ENCODE results near the gene CSF2RB. TPM values are rescaled to one million over a fixed set of nuclear protein-coding genes. Genes with fewer than 3 reads are reported as not detected.

The CSF2RB gene
- total and polyA plus RNA-seq, 2 experiments from 2014 or later = 2.6 to 4.1 TPM

- no peak overlapping the region for H3K4me3 ChIP-seq
- H3F3A ChIP-seq (ENCODE audit: insufficient read depth) = no peaks in the 10 kb centered on the region
- no peak overlapping the region for H3K27ac ChIP-seq
- no peak overlapping the region for H3K4me2 ChIP-seq (ENCODE audit: unreplicated experiment)
- H3K27me3 ChIP-seq (replicated peaks; ENCODE audit: insufficient read depth) = peaks cover 57% of the 10 kb centered on the region
- no peak for TF ChIP-seq EZH2phosphoT487 (IDR thresholded peaks at IDR 0.05; ENCODE audit: insufficient read depth, low read depth)
- TF ChIP-seq EZH2 (IDR thresholded peaks at IDR 0.05; ENCODE audit: insufficient read depth, poor library complexity, severe bottlenecking) = no peak
- in situ Hi-C loops (cut with MboI) = no loop called here
- H4K20me1 ChIP-seq (ENCODE audit: insufficient read depth) = no peaks in the 10 kb centered on the region
- no peak for DNase-seq
- no peak overlapping the region for H3K9ac ChIP-seq
- no peaks in the 10 kb centered on the region for H3K4me1 ChIP-seq (ENCODE audit: insufficient read depth)
- H3K9me3 ChIP-seq (ENCODE audit: low read depth) = no peaks in the 10 kb centered on the region
- H2AFZ ChIP-seq = no peak overlapping the region
- WGBS, 2 experiments (ENCODE audit: low coverage in 1 of 2, low lambda C conversion rate in 2 of 2, missing lambda C conversion rate in 2 of 2) = 49 to 57% methylated on average over 13 of the region's 13 CpGs
- no peaks in the 10 kb centered on the region for H3K79me2 ChIP-seq (ENCODE audit: insufficient read depth)
- H3K9me2 ChIP-seq (ENCODE audit: insufficient read depth) = no peaks in the 10 kb centered on the region
- H3K36me3 ChIP-seq (ENCODE audit: low read depth) = no peaks in the 10 kb centered on the region
Observed at GRCh38 chr22:36901411-36902142, 11.9 kb upstream of the CSF2RB start.

DNA sequence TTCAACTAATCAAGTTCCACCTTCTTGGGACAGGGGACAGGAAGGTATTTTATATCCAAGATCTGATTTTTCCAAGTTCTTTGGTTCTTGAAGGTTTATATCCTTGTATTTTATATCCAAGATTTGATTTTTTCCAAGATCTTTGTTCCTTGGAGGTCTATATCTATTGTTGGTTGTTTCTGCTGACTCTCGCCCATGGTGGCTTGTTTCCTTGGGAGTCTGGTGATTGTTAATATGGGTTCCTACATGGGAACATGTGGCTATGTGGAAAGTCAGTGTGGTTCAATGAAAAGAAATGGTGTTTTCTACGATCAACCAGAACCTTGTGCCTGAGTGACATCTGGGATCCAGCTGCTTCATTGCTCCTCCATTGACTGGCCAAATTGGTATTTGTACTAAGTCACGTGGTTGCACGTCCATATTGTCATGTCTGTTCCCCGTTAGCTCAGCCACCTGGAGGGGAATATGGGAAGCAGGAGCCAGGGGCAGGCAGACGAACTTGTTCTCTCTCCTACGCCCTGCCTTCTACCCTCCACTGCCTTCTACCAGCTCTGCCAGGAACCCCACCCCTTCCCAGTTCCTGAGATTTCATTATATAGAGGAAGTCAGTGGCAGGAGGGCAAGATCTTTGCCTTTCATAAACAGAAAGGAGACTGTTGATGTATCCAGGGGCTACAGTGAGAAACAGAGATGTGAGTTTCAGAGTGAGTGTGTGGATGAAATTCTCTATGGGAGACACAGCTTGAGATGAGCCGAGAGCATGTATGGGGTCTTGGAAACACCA is 11.1 kb upstream of the CSF2RB start:
- Histone ChIP-seq H3K4me1 (ENCODE audit: insufficient read depth) (no peaks in the 10 kb centered on the region), H3K9me3 (ENCODE audit: low read depth) (no peaks in the 10 kb centered on the region), H3K79me2 (ENCODE audit: insufficient read depth) (no peaks in the 10 kb centered on the region), H3K27me3 (replicated peaks; ENCODE audit: insufficient read depth) (peaks cover 58% of the 10 kb centered on the region), H3K9ac (no peak overlapping the region), H3F3A (ENCODE audit: insufficient read depth) (no peaks in the 10 kb centered on the region), H2AFZ (no peak overlapping the region), H3K4me2 (ENCODE audit: unreplicated experiment) (no peak overlapping the region), H4K20me1 (ENCODE audit: insufficient read depth) (no peaks in the 10 kb centered on the region), H3K9me2 (ENCODE audit: insufficient read depth) (no peaks in the 10 kb centered on the region), H3K4me3 (no peak overlapping the region), H3K27ac (no peak overlapping the region), H3K36me3 (ENCODE audit: low read depth) (no peaks in the 10 kb centered on the region)
- DNase-seq = no peak
- in situ Hi-C loops (cut with MboI) = no loop called here
- TF ChIP-seq EZH2 (IDR thresholded peaks at IDR 0.05; ENCODE audit: insufficient read depth, poor library complexity, severe bottlenecking) (no peak), EZH2phosphoT487 (IDR thresholded peaks at IDR 0.05; ENCODE audit: insufficient read depth, low read depth) (no peak)
- WGBS, 2 experiments (ENCODE audit: low coverage in 1 of 2, low lambda C conversion rate in 2 of 2, missing lambda C conversion rate in 2 of 2) = 12 to 14% methylated on average over 8 of the region's 8 CpGs

DNA sequence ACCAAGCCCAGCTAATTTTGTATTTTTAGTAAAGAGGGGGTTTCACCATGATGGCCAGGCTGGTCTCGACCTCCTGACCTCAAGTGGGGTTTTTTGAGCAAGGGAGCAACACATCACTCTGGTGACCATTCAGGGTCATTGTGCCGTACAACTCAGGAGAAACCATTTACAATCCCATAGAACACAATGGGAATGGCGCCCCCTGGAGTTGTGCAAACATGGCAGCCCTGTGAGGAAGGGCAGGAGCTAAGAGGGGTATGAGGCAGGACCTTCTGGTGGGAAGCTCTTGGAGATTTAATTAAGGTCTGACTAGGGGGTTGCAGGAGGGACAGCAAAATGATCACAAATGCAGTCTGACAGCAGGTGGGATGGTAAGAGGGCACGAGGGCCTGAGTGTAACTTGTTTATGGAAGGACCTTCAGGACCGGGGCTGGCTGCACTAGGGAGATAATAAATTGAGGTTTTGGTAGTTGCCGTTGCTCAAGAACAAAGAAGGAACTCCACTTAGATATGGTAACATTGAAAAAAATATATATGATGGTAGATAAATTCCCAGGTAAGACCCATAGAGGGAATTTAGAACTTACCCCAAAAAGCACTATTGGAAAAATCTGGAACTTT is 9.1 kb upstream of the CSF2RB start:
- 36 to 39% methylated on average over 6 of the region's 6 CpGs for WGBS, 2 experiments (ENCODE audit: low coverage in 1 of 2, low lambda C conversion rate in 2 of 2, missing lambda C conversion rate in 2 of 2)
- Histone ChIP-seq H3K9ac (no peak overlapping the region), H4K20me1 (ENCODE audit: insufficient read depth) (no peaks in the 10 kb centered on the region), H3K79me2 (ENCODE audit: insufficient read depth) (no peaks in the 10 kb centered on the region), H3K4me2 (ENCODE audit: unreplicated experiment) (no peak overlapping the region), H3K4me1 (ENCODE audit: insufficient read depth) (no peaks in the 10 kb centered on the region), H3K36me3 (ENCODE audit: low read depth) (no peaks in the 10 kb centered on the region), H3K4me3 (no peak overlapping the region), H3K27ac (no peak overlapping the region), H3K27me3 (replicated peaks; ENCODE audit: insufficient read depth) (peaks cover 53% of the 10 kb centered on the region; the same call in 1 of the 2 replicates), H3F3A (ENCODE audit: insufficient read depth) (no peaks in the 10 kb centered on the region), H3K9me2 (ENCODE audit: insufficient read depth) (no peaks in the 10 kb centered on the region), H3K9me3 (ENCODE audit: low read depth) (no peaks in the 10 kb centered on the region), H2AFZ (no peak overlapping the region)
- in situ Hi-C loops (cut with MboI) = no loop called here
- no peak for DNase-seq
- TF ChIP-seq EZH2phosphoT487 (IDR thresholded peaks at IDR 0.05; ENCODE audit: insufficient read depth, low read depth) (no peak), EZH2 (IDR thresholded peaks at IDR 0.05; ENCODE audit: insufficient read depth, poor library complexity, severe bottlenecking) (no peak)

GRCh38 chr22:36907253-36908195 is 5.9 kb upstream of the CSF2RB start:
- in situ Hi-C loops (cut with MboI) = no loop called here
- Histone ChIP-seq H3K27ac (no peak overlapping the region), H3K4me3 (no peak overlapping the region), H3K4me1 (ENCODE audit: insufficient read depth) (peaks cover 6% of the 10 kb centered on the region), H4K20me1 (ENCODE audit: insufficient read depth) (no peaks in the 10 kb centered on the region), H3K9me2 (ENCODE audit: insufficient read depth) (no peaks in the 10 kb centered on the region), H3K27me3 (replicated peaks; ENCODE audit: insufficient read depth) (peaks cover 56% of the 10 kb centered on the region), H3F3A (ENCODE audit: insufficient read depth) (no peaks in the 10 kb centered on the region), H3K9ac (no peak overlapping the region), H2AFZ (no peak overlapping the region), H3K79me2 (ENCODE audit: insufficient read depth) (no peaks in the 10 kb centered on the region), H3K4me2 (ENCODE audit: unreplicated experiment) (no peak overlapping the region), H3K36me3 (ENCODE audit: low read depth) (no peaks in the 10 kb centered on the region), H3K9me3 (ENCODE audit: low read depth) (no peaks in the 10 kb centered on the region)
- TF ChIP-seq EZH2 (IDR thresholded peaks at IDR 0.05; ENCODE audit: insufficient read depth, poor library complexity, severe bottlenecking) = no peak
- no peak for TF ChIP-seq EZH2phosphoT487 (IDR thresholded peaks at IDR 0.05; ENCODE audit: insufficient read depth, low read depth)
- WGBS, 2 experiments (ENCODE audit: low coverage in 1 of 2, low lambda C conversion rate in 2 of 2, missing lambda C conversion rate in 2 of 2) = 31 to 45% methylated on average over 7 of the region's 7 CpGs
- no peak for DNase-seq
